ACC112 (cell line): ENCODE measurements around the gene SLC9A7.

Source experiments
- H2AFZ ChIP-seq: fragments of 200-600 bp; sonication (generic); one replicate; pipeline ENCODE4 v1.6.0; 2017; ENCODE audit warnings: antibody characterized with exemption, low read length; ENCODE audit not compliant: unreplicated experiment
- H3K27ac ChIP-seq: fragments of 200-600 bp; sonication (generic); 2 replicates; pipeline ENCODE4 v1.5.1; 2014; ENCODE audit warnings: low read depth, mild to moderate bottlenecking, antibody characterized with exemption, low read length, moderate library complexity
- H3K27me3 ChIP-seq: fragments of 200-600 bp; sonication (generic); 2 replicates; pipeline ENCODE4 v1.6.1; 2014; ENCODE audit warnings: mild to moderate bottlenecking, antibody characterized with exemption, low read length, moderate library complexity, mixed read lengths; ENCODE audit not compliant: insufficient read depth
- H3K36me3 ChIP-seq: fragments of 200-600 bp; sonication (generic); 2 replicates; pipeline ENCODE4 v1.6.1; 2016; ENCODE audit warnings: mild to moderate bottlenecking, antibody characterized with exemption, low read length, moderate library complexity, mixed read lengths; ENCODE audit not compliant: insufficient read depth
- H3K4me1 ChIP-seq: fragments of 200-600 bp; sonication (generic); one replicate; pipeline ENCODE4 v1.6.1; 2016; ENCODE audit warnings: low read length, mixed read lengths; ENCODE audit not compliant: insufficient read depth, unreplicated experiment, control insufficient read depth
- H3K4me3 ChIP-seq: fragments of 200-600 bp; sonication (generic); 2 replicates; pipeline ENCODE4 v1.5.1; 2014; ENCODE audit warnings: mild to moderate bottlenecking, low read depth, low read length
- H3K79me2 ChIP-seq: fragments of 200-600 bp; sonication (generic); one replicate; pipeline ENCODE4 v1.6.0; 2016; ENCODE audit warnings: low read length; ENCODE audit not compliant: control insufficient read depth, unreplicated experiment, insufficient read depth

The SLC9A7 gene

DNA sequence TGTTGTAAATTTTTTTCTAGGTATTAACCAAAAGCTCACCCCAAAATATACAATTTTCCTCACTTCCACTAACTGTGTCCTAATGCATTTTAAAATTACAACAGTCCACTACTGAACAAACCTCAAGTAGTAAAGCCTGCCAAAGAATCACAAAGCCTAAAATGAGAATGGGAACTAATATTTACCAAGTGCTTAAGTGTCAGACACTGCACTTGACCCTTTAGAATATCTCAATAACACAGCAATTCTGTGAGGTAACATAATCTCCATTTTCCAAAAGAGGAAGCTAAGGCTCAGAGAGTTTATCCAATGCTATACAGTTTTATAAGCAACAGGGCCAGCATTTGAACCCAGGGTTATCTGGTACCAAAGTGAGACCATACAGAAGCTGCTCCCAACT is 4.9 kb downstream of the SLC9A7 start:
- Histone ChIP-seq H3K79me2 (peaks cover 59% of the 10 kb centered on the region), H3K27ac (no peak overlapping the region), H3K36me3 (no peaks in the 10 kb centered on the region), H3K4me1 (peaks cover 9% of the 10 kb centered on the region), H3K4me3 (no peak overlapping the region), H2AFZ (no peak overlapping the region), H3K27me3 (no peaks in the 10 kb centered on the region)

DNA sequence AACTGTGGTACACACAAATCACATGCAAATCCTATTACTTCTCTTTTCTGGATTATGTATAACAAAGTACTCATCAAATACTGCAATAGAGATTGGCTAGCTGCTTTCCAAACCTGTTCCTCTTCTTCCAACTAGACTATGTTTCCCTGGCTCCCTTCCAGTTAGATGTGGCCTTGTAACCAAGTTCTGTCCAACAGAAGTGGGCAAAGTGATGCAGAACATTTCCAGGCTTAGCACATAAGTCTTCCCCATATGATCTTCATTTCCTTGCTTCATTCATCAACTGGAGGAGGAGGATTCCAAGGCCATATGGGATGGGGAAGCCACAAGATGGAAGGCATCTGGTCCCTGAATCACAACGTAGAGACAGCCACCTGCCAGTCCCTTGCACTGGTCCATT is 8.0 kb downstream of the SLC9A7 start:
- no peaks in the 10 kb centered on the region for H3K36me3 ChIP-seq
- H3K27me3 ChIP-seq: no peaks in the 10 kb centered on the region
- H3K79me2 ChIP-seq: peaks cover 45% of the 10 kb centered on the region
- no peak overlapping the region for H3K27ac ChIP-seq
- H2AFZ ChIP-seq: no peak overlapping the region
- H3K4me3 ChIP-seq: no peak overlapping the region
- H3K4me1 ChIP-seq: peaks cover 5% of the 10 kb centered on the region

DNA sequence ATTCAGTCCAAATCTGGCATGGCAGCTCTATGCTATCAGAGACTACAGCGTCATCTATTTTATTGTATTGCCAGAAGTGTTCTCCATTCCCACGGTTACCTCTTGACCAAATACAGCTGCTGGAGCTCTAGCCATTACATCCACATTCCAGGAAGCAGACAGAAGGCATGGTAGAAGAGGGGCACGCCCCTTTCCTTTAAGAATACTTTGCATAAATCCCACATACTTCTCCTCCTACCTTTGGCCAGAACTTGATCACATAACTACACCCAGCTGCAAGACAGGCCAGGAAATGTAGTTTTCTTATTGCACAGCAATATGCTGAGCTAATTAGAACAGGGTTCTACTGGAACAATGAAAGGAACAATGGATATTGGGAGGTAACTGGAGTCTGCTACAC is 14.9 kb downstream of the SLC9A7 start:
- Histone ChIP-seq H3K36me3 (no peaks in the 10 kb centered on the region), H3K27ac (no peak overlapping the region)

DNA sequence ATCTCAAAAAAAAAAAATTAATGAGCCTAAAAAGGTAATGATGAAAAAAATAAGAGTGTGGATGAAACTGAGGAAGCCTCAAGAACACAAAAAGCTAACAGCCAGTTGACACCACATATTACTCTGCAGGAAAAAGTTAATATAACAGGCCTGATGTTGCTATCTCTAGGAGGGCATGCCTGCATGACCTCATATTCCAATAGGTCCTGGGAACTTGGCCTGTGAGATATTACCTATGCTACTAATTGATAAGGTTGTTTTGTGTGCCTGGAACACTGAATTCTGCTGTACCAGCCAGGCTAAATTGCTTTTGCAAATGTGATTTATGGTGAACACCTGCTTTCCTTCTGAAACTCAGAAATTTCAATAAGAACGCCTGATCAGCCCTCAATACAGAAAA is 15.9 kb downstream of the SLC9A7 start:
- Histone ChIP-seq H2AFZ (no peak overlapping the region), H3K27ac (no peak overlapping the region), H3K36me3 (no peaks in the 10 kb centered on the region), H3K27me3 (no peaks in the 10 kb centered on the region), H3K79me2 (peaks cover 48% of the 10 kb centered on the region), H3K4me3 (no peak overlapping the region), H3K4me1 (no peaks in the 10 kb centered on the region)

More for the DNA sequence above, 14.9 kb downstream of the SLC9A7 start:
- Histone ChIP-seq H3K79me2 (peaks cover 48% of the 10 kb centered on the region), H2AFZ (no peak overlapping the region), H3K4me1 (no peaks in the 10 kb centered on the region), H3K4me3 (no peak overlapping the region), H3K27me3 (no peaks in the 10 kb centered on the region)

DNA sequence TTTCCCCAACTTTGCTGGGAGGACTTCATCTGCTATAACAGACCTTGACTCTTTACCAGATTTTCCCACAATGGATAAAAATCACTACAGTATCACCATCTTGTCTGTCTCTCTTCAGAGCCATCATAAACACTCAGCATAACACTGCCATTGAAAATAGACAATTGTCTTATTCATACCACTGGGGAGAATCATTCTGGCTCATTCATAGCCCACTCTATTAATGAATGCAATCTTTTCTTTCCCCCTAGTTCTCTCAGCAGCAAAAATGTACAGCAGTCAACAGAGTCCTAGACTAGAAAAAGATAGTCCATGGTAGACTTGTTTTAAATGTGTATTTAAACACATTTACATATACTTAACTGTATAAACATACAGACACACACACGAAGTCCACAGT is 19.2 kb downstream of the SLC9A7 start:
- H3K4me1 ChIP-seq: peaks cover 8% of the 10 kb centered on the region
- H3K4me3 ChIP-seq: no peak overlapping the region
- H3K27me3 ChIP-seq: no peaks in the 10 kb centered on the region
- H2AFZ ChIP-seq: no peak overlapping the region
- peaks cover 3% of the 10 kb centered on the region for H3K36me3 ChIP-seq
- peaks cover 36% of the 10 kb centered on the region for H3K79me2 ChIP-seq
- H3K27ac ChIP-seq: no peak overlapping the region

DNA sequence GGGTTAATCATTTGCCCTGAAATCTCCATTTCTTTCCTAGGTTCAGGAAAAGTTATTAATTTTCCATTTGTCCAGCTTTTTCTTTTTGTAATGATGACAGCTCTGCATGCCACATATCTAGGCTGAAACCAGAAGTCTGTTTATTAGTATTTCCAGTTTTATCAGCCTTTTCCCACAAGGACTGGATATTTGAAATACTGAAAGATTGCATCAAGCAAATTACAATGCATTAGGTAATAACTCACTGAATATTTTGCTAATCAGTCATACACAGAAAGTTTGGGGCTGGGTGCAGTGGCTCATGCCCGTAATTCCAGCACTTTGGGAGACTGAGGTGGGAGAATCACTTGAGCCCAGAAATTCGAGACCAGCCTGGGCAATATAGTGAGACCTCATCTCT is 21.5 kb downstream of the SLC9A7 start:
- Histone ChIP-seq H3K79me2 (peaks cover 28% of the 10 kb centered on the region), H2AFZ (no peak overlapping the region), H3K27ac (peak overlapping the region; percentile 83), H3K27me3 (no peaks in the 10 kb centered on the region), H3K4me1 (peaks cover 8% of the 10 kb centered on the region), H3K36me3 (peaks cover 3% of the 10 kb centered on the region), H3K4me3 (no peak overlapping the region)

DNA sequence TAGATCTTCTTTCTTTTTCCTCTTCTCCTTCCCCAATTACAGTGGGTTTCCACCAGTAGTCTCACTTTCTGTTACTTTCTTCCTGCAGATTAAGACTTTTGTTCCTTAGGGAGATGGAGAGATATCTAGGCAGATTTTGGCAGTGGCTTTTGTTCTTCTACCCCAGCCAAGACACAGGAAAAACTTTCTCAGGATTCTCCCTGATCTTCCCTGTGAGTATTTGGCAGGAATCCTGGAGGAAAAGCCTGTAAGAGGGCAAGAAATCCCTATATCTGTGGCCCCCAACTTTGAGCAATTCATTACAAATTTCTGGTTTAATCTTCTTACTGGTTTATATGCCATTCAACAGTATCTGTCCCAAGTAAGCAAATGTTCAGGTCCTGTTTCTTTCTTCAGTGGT is 21.9 kb downstream of the SLC9A7 start:
- Histone ChIP-seq H3K4me1 (peaks cover 8% of the 10 kb centered on the region), H3K27ac (peak overlapping the region; percentile 83), H2AFZ (no peak overlapping the region), H3K36me3 (peaks cover 3% of the 10 kb centered on the region), H3K4me3 (no peak overlapping the region), H3K27me3 (no peaks in the 10 kb centered on the region), H3K79me2 (peaks cover 26% of the 10 kb centered on the region)

DNA sequence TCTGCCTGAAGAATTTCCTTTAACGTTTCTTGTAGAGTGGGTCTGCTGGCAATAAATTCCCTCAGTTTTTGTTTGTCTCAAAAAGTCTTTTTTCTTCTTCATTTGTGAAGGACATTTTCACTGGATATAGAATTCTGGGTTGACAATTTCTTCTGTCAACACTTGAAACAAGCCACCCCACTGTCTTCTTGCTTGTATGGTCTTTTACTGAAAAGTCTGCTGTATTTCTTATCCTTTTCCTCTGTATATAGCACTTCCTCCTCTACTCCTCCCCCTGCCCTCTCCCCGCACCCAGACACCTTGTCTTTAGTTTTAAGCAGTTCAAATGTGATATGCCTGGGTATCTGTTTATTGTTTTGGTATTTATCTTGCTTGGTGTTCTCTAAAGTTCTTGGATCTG is 23.3 kb downstream of the SLC9A7 start:
- Histone ChIP-seq H2AFZ (no peak overlapping the region), H3K79me2 (peaks cover 16% of the 10 kb centered on the region), H3K27ac (no peak overlapping the region), H3K27me3 (no peaks in the 10 kb centered on the region), H3K4me1 (peaks cover 11% of the 10 kb centered on the region), H3K36me3 (peaks cover 3% of the 10 kb centered on the region), H3K4me3 (no peak overlapping the region)

DNA sequence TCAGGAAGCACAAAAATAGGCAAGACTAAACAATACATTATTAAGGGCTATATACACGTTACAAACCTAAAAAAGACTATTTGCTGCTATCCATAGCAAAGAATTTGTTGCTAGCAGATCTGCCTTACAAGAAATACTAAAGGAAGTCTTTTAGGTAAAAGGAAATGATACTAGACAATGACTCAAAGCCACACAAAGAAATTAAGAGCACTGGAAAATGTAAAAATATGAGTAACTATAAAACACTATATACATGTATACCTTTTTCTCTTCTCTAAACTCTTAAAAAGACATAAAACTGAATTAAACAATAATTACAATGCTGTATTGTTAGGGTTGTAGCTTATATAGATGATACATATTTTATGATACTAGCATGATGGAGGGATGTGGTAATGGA is 25.7 kb downstream of the SLC9A7 start:
- peaks cover 16% of the 10 kb centered on the region for H3K79me2 ChIP-seq
- peaks cover 3% of the 10 kb centered on the region for H3K36me3 ChIP-seq
- H3K4me3 ChIP-seq: no peak overlapping the region
- no peak overlapping the region for H2AFZ ChIP-seq
- no peak overlapping the region for H3K27ac ChIP-seq
- peaks cover 11% of the 10 kb centered on the region for H3K4me1 ChIP-seq
- H3K27me3 ChIP-seq: no peaks in the 10 kb centered on the region

DNA sequence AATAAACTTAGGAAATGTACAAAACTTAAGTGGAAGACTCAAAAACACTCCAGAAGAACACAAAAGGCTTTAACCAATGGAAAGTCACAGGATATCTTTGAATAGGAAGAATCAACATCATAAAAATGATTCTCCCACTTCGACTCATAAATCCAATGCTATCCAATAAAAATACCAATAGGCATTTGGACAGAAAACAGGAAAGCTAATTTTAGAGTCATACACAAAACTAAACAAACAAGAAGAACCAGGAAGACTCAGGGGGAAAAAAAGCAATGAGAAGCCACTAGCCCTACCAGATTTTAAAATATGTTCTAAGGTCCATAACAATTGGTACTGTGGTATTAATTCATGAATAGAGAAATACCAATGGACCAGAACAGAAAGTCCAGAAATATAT is 28.2 kb downstream of the SLC9A7 start:
- Histone ChIP-seq H3K79me2 (peaks cover 22% of the 10 kb centered on the region), H3K27ac (no peak overlapping the region), H3K27me3 (no peaks in the 10 kb centered on the region), H3K4me1 (peaks cover 3% of the 10 kb centered on the region), H3K4me3 (no peak overlapping the region), H3K36me3 (peaks cover 2% of the 10 kb centered on the region; the same call in 1 of the 2 replicates), H2AFZ (no peak overlapping the region)

DNA sequence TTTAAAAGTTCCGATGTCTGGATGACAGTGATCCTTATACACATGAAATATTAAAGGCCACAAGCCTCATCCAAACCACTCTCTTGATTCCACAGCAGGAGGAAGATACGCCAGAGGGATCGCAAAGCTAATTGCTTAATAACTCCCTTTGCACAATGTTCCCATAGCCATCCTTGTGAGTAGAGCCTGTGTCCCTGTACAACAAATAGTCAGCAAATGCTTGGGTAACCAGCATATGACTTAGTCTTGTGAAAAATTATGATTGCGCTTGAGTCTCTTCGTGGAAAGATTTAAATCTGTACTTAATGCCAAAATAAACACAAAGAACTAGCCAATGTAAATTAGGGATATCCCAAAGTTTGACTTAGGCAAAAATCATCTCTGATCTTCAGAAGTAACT is 31.5 kb downstream of the SLC9A7 start:
- H3K27ac ChIP-seq: no peak overlapping the region
- H3K79me2 ChIP-seq: peaks cover 20% of the 10 kb centered on the region
- no peak overlapping the region for H2AFZ ChIP-seq
- peaks cover 11% of the 10 kb centered on the region for H3K4me1 ChIP-seq
- H3K36me3 ChIP-seq: no peaks in the 10 kb centered on the region
- no peaks in the 10 kb centered on the region for H3K27me3 ChIP-seq
- no peak overlapping the region for H3K4me3 ChIP-seq
